GM21619 (cell line): ENCODE measurements around the gene LCN12.
"Not testable (repeated sequence)": the region's sequence is repeated elsewhere in the genome, so short reads cannot be mapped to it uniquely, and the experiment has no call there.

Experiments
- ATAC-seq: cut with Tn5 transposase; IDR thresholded peaks from one replicate; pipeline ENCODE4 v1.9.1; 2021; ENCODE audit not compliant: unreplicated experiment

Gene LCN12

DNA sequence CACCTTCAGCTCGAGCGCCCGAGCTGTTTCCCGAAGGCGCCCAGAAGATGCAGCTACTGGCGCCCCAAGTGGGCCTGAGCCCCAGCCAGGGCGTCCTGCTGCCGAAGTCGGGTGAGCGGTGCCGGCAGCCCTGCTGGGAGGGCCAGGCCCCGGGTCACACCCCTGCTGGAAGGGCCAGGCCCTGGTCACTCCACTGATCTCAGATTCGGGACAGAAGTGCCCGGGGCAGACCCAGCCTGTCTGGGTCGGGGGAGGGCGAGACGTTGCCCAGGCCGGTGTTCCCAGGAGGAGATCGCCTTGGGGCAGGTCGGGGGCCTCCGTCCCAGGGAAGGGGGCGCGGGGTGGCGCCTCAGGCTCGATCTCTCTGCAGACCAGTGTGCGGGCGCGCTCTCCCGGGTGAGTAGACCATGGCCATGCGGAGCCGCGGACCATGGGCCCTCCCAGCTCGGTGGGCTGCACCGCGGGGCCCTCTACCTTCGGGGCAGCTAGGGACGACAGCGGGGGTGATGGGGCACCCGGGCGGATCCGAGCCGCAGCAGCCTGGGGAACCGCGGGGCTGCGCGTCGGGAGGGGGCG lies 33.0 kb downstream of the LCN12 start:
- no peak for ATAC-seq

DNA sequence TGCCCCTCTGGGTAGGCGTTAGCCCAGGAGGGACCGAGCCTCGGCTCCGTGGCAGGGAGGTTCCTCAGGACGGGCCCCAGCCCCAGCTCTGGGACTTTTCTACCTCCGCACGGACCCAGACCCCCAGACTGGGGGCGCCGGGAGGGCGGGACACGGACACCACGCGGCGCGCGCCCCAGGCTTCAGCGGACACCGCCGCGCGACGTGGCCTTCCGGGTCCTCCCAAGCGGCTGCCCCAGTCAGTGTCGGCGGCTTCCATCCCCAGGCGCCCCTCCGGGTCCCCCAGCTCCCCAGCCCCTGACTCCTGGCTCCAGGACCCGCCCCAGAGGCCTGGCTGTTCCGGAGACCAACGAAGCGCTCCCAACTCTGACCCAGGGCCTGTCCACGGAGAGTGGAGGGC lies 33.8 kb downstream of the LCN12 start:
- ATAC-seq: no peak

DNA sequence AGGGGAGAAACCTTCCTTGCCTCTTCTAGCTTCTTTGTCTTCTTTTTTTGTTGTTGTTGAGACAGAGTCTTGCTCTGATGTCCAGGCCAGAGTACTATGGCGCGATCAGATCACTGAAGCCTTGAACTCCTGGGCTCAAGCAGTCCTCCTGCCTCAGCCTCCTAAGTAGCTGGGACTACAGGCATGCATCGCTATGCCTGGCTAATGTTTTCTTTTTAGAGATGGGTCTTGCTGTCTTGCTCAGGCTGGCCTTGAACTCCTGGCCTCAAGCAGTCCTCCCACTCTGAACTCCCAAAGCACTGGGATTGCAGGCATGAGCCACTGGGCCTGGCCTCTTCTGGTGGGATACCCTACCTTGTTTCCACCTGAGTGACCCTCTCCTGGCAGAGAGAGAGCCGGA lies 36.8 kb downstream of the LCN12 start:
- no peak for ATAC-seq

DNA sequence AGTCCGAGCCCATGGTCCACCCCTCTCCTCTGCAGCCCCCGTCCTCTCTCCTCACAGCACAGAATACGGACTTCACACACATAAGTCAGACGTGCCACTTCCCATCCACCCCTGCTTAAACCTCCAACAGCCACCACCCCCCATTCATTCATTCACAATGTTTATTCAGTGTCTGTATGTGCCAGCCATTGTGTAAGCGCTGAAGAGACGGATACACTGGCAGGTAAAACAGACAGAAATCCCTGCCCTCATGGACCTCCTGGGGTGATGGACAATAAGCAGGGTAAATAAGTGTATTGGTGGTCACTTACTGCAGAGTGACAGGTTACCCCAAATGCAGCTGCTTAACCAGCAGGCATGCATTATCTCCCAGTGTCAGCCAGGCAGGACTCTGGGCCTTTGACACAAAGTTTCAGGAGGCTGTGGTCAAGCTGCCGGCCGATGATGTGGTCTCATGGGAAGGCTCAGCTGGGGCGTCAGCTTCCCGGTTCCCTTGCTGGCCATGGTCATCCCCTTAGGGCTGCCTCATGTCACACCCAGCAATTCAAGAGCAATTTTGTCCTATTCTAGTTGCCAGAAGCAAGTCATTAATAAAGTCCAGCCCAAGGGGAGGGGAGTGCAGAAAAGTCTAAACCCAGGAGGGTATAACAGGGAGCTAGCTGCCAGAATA lies 38.3 kb downstream of the LCN12 start:
- no peak for ATAC-seq

DNA sequence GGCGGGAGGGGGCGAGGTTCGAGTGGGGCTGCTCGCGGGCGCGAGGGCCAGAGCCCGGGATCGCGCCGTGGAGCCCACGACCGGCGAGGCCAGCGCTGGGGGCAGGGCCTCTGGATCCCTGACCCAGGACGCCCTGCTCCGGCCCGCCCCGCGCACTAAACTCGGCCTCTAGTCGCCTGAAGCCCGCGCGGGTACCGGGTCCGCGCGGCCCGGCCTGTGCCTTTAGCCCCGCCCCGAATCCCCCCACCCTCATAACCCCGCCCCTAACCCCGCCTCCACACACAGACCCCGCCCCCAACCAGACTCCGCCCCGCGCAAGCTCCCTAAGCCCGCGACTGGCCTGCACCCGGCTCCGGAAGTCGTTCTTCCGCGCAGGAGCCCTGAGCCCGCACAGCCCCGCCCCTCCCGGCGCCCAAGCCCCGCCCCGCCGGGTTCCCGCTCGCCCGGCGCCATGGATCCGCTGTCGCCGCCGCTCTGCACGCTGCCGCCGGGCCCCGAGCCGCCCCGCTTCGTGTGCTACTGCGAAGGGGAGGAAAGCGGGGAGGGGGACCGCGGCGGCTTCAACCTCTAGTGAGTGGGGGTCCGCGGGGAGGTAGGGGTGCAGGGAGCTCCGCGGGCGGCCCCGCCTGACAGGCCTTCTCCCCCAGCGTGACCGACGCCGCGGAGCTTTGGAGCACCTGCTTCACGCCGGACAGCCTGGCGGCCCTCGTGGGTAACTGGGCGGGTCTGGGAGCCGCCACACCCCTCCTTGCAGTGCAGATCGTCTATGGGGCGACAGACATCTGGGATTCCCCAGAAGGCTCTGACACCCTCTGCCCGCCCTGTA lies 40.1 kb downstream of the LCN12 start, which contains the start of gene PAXX:
Gene PAXX, plus strand, starts transcription at position 430 of the 826 bp plus-strand sequence. Its CDS starts 22 bp downstream, at position 452.
- peak; percentile 77 for ATAC-seq

DNA sequence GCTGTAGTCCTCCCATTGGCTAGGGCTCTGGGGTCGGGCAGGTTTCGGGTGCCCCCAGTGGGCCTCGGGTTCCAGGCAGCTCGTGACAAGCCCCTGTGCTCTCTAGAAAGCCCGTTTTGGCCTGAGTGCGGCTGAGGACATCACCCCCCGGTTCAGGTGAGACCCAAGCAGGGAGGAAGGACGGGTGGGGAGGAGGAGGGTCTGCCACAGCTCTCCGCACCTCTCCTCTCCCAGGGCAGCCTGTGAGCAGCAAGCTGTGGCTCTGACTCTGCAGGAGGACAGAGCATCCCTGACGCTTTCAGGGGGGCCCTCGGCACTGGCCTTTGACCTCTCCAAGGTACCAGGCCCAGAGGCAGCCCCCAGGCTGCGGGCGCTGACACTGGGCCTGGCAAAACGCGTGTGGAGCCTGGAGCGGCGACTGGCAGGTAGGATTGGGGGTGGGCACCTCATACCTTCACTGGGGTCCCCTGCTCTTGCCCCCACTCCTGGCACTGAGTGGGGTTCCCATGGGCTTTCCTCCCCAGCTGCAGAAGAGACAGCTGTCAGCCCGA lies 40.8 kb downstream of the LCN12 start:
- ATAC-seq: no peak

DNA sequence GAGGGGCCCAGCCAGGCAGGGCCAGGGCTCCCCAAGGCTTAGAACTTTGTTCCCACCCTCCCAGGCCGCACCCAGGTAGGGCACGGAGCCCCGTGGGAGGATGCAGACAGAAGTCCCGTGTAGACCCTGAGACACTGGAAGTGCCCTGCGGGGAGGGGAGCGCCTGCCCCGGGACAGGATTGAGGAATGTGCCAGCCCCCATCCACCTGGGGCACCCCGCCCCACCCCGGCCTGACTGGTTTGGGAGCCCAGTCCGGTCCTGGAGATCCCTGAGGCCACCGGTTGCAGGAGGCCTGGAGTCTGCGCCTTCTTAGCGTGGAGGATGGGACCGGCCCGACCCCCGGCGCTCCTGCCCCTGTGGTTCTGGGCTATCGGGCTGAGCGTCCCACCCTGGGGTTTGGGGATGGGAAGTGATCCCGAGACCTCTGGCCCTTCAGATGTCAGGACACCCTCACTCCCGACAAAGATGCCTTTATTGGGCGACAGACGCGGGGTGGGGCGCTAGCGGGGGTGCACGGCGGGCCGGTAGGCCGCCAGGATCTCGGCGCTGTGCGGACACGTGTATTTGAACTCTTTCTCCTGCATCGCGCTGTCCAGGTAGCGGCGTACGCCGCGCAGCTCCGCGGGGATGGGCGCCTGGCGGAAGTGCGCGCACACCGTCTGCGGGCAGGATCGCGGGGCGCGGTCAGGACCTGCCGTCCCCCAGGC lies 42.3 kb downstream of the LCN12 start:
- no peak for ATAC-seq

DNA sequence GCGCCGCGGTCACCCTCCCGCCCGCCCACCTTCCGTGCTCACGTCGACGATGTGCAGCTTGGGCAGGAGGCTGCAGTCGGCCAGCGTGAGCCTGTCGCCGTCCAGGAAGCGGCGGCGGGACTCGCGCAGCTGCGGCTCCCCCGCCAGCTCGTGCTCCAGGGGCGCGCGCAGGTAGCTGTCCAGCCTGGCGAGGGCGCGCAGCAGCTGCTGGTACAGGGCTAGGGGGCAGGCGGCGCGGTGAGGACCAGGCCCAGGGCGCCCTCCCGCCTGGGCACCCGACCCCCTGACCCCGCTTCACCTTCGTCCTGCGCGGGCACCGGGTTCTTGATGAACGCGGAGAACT lies 42.8 kb downstream of the LCN12 start:
- ATAC-seq: no peak

DNA sequence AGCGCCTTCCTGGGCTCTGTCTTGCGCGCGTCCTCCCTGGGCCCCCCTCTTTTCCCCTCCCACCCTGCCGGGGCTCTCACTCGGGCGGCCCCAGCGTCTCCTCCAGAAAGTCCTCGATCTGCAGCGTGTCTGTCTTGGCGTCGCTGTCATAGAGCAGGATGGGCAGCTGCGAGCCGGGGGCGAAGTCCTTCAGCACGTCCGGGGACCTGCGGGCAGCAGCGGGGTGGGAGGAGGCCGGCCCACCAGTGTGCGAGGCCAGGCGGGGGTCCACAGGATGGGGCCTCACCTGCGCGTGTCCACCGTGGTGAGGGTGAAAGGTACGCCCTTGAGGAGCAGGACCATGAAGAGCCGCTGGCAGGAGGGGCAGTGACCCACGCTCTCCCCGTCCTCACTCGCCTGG lies 43.3 kb downstream of the LCN12 start:
- ATAC-seq: no peak

DNA sequence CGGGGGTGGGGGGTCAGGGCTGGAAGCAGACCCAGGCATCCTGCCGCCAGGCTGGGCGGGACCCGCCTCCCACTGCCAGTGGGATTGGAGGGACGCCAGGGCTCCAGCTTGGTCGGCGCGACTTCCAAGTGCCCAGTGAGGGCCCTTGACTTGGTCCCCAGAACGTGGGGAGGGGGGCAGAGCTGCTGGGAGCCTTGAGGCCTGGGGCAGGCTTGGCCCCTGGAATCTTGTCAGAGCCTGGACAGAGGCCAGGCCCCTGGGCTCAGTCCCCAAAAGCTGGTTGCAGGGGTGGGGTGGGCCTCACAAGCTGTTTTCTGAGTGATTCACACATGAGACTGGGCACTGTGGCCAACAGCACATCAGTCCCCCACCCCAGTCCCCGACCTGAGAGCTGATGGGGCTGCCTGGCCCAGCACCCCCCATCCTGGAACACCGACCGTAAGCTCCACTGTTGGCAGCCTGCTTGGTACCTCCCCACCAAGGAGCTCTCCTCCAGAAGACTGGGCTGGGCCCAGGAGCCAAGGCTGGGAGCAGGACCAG lies 43.8 kb downstream of the LCN12 start:
- ATAC-seq: no peak

DNA sequence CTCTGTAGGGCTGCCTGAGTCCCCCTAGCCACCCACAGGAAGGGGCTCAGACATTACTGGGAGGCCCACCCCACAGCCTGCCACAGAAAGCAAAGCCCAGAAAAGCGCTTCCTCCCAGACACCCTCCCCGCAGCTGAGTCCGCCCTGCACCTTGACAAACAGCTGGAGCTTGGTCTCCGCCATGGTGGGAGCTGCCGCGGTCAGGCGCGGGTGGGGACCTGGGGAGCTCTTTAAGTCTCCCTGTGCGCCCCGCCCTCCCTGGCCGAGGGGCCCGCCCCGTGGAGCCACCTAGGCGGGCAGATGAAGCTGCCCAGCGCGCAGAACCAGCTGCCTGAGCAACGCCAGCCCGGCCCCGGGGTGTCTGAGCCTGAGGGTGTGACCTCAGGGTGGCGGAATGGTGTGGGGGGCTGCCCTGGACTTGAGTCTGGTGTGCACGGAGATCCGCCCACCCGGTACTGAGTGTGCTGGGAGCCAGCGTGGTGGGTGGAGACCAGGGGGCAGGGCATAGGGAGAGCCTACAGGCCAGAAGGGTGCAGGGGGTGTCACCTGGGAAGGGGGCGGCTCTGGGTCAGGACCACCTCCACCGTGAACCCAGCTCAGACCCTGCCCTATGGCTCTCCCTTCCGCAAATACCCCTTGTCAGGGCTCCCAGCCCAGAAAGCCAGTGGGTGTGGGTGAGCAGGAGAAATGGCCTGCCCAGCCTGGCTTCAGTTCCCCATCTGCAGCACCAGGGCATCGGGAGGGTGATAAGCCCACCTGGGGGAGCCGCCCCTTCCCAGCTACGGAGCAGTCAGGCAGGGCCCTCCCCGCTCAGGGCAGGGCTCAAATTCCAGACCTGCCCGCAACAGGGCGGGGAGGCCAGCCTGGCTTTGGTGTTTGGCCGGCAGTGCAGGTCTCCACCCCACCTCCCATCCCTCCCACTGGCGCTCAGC lies 44.6 kb downstream of the LCN12 start, which contains the start of gene CLIC3:
Gene CLIC3, minus strand, starts transcription at position 208 of the 932 bp plus-strand sequence. Its CDS starts 25 bp downstream, at position 183.
- ATAC-seq: no peak

DNA sequence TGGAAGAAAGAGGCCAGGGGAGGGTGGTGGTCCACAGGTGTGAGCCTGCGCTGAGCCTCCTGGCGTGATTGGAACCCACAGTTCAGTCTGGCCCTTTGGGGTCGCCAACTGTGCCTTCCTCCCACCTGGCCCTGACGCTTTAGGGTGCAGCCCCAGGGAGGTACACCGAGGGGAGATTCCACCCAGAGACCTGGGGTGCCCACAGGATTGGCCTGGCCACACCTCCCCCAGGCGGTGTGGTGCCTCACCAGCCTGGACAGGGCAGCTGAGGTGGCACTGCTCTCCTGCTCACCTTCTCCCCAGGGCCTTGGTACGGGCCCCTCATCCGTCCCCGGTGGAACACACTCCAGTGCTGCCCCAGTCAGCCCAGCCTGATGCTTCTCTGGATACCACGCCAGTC lies 45.3 kb downstream of the LCN12 start:
- ATAC-seq: no peak

DNA sequence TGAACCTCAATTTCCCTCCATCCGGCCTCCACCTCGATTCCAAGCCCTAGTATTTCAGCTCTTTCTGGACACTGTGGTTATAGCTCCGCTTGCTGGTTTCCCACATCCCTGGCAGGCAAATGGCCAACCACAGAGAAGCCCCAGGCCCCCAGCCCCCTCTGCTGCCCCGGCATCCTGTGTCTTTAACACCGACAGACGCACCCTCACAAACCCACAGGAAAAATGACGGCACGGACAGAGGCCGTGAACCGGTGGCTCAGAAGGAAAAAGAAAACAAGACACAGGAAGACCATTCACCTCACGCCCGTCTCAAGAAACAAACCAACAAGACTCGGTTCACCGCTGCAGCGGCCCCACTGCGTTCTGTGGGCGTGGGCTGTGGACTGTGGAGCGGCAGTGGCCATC lies 45.8 kb downstream of the LCN12 start:
- no peak for ATAC-seq

DNA sequence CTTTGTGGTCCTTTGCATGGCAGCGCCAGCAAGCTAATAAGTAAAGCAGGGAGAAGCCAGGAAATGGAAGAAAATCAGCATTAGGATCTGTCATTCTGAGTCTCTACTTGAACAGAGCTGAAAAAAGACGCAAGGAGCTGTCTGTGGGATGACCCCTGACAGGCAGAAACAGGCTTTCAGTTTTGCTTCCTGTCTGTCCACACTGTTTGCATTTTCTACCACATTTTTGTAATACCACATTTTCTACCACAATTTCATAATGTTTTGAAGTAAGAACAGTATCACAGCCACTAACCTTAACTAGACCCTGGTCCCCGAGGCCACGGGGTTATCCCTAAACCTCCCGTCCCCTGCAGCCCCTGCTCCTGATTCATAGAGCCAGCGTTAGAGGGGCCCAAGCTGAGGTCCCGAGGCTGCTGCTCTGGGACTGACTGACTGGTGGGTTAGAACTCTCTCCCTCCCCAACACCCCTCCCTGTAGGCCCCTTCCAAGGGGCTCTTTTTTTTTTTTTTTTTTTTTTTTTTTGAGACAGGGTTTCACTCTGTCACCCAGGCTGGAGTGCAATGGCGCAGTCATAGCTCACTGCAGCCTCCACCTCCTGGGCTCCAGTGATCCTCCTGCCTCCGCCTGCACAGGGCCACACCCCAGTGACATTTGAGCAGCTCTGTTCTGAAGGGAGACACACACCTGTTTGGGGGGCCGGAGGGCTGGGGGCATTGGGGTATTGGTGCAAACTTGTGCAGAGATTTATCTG lies 48.3 kb downstream of the LCN12 start:
- ATAC-seq: peak; percentile 77

DNA sequence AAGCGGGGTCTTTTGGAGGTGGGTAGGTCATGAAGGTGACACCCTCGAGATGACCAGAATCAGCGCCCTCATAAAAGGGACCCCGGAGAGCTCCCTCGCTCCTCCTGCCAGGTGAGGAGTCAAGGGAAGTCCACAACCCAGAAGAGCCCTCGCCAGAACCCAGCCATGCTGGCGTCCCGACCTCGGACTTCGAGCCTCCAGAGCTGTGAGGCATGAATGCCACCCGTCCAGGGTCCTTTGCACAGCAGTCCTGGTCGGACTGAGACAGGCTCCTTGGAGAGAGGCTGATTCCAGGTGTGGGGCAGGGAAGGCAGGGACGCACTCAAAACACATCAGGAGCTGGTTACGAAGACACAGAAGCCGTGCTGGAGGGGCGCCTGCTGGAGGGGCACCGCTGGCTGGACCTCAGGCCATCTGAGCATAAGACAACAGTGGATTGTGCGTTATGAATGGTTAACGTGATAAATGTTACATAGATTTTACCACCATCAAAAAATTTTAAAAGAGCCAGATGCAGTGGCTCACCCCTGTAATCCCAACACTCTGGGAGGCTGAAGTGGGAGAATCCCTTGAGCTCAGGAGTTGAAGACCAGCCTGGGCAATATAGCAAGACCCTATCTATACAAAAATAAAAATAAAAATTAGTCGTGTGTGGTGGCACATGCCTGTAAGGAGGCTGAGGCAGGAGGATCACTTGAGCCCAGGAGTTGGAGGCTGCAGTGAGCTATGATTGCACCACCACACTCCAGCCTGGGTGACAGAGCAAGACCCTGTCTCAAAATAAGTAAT lies 50.0 kb downstream of the LCN12 start:
- no peak for ATAC-seq

DNA sequence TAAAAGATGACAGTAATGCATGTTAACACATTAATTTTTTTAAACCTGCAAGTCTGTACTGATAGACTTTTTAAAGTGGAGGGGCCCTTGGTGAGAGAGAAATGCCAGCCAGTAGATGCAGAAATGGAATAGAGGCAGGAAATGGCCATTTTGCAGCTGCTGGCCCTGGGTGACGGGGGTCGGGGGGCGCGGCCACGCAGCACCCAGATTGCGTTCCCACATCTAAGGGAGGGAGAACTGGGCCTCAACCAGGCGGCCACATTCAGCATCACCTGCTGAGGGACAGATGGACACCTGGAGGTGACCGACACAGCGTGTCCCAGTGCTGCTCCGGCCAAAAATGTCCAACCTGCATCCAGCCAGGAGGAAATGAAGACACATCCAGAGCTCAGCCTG lies 50.6 kb downstream of the LCN12 start:
- no peak for ATAC-seq

DNA sequence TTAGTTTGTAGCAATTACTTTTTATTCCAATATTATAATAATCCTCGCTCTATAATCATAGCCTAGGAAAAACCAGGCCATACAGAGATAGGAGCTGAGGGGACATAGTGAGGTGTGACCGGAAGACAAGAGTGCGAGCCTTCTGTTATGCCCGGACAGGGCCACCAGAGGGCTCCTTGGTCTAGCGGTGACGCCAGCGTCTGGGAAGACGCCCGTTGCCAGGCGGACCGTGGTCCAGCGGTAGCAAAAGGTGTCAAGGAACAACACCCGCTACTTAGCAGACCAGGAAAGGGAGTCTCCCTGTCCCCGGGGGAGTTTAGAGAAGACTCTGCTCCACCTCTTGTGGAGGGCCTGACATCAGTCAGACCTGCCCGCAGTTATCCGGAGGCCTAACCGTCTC lies 52.2 kb downstream of the LCN12 start:
- not testable (repeated sequence) for ATAC-seq
